ENCODE data around the gene LRBA.
"Not testable (repeated sequence)": the region's sequence is repeated elsewhere in the genome, so short reads cannot be mapped to it uniquely, and the experiment has no call there.

The LRBA gene

DNA sequence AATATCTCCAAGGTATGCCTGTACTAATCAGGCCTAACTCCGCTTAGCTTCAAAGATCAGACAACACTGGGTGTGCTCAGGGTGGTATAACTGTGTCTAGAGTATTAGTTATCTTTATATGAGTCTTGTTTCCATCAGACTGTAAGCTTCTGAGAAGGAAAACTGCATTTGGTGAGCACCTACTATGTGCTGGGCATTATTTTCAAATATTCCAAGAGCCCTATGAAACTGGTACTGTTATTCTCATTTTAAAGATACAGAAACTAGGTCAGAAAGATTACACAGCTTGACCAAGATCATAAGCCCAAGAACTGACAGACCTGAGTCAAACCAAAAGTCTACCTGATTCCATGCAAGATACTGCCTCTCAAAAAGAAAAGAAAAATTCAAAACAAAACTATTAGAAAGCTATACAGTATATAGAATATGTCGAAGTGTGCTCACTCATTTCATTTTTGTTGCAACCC is 44.4 kb downstream of the LRBA start:
- no peak for DNase-seq (ENCODE audit: low spot score)
- CTCF ChIA-PET, result interaction anchor here (0.5 to 0.7 kb wide), 3 partner anchors 26 to 549 kb away, joined by 3 to 6 read pairs (median 3); no protein-coding TSS in a partner anchor
- H3K27ac ChIP-seq, result no peak overlapping the region
- POLR2A ChIA-PET (ENCODE audit: low non-redundant PET), result no interaction called here
- TF ChIP-seq, protein P1, sequence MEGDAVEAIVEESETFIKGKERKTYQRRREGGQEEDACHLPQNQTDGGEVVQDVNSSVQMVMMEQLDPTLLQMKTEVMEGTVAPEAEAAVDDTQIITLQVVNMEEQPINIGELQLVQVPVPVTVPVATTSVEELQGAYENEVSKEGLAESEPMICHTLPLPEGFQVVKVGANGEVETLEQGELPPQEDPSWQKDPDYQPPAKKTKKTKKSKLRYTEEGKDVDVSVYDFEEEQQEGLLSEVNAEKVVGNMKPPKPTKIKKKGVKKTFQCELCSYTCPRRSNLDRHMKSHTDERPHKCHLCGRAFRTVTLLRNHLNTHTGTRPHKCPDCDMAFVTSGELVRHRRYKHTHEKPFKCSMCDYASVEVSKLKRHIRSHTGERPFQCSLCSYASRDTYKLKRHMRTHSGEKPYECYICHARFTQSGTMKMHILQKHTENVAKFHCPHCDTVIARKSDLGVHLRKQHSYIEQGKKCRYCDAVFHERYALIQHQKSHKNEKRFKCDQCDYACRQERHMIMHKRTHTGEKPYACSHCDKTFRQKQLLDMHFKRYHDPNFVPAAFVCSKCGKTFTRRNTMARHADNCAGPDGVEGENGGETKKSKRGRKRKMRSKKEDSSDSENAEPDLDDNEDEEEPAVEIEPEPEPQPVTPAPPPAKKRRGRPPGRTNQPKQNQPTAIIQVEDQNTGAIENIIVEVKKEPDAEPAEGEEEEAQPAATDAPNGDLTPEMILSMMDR (conservative IDR thresholded peaks at IDR 0.05; ENCODE audit: low read depth), result no peak

GRCh38 chr4:150964754-150965153 is 50.3 kb downstream of the LRBA start:
- H3K27ac ChIP-seq, result no peak overlapping the region
- CTCF ChIA-PET, result no interaction called here
- DNase-seq (ENCODE audit: low spot score), result no peak
- TF ChIP-seq, protein P1 (conservative IDR thresholded peaks at IDR 0.05; ENCODE audit: low read depth), result no peak
- POLR2A ChIA-PET (ENCODE audit: low non-redundant PET), result no interaction called here

- DNase-seq (ENCODE audit: low spot score); CTCF ChIA-PET; H3K27ac ChIP-seq; POLR2A ChIA-PET (ENCODE audit: low non-redundant PET): not testable (repeated sequence)
Measured at GRCh38 chr4:150963602-150964345, 51.3 kb downstream of the LRBA start.

GRCh38 chr4:150962245-150962644 is 52.8 kb downstream of the LRBA start:
- CTCF ChIA-PET, result interaction anchor here (0.6 kb wide), 1 partner anchor 127 kb away, joined by 3 read pairs; no protein-coding TSS in a partner anchor
- TF ChIP-seq, protein P1 (conservative IDR thresholded peaks at IDR 0.05; ENCODE audit: low read depth), result no peak
- DNase-seq (ENCODE audit: low spot score), result no peak
- no peak overlapping the region for H3K27ac ChIP-seq
- POLR2A ChIA-PET (ENCODE audit: low non-redundant PET), result no interaction called here

DNA sequence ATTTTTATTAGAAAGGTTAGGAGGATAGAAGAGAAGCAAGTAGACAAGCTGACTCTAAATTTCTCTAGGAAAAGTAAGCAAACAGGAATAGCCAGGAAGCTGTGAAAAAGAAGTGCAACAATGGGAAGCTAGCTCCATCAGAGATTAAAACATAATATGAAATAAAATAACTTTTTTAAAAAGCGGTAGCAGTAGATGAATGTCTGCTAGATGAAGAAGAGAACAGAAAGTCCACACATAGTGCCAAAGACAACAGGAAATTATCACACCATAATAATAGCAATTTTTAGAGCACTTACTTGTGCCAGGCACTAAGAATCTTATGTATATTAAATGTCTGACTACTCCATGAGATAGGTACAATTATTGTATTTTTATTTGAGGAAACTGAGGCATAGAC is 53.5 kb downstream of the LRBA start:
- no peak overlapping the region for H3K27ac ChIP-seq
- POLR2A ChIA-PET (ENCODE audit: low non-redundant PET), result no interaction called here
- TF ChIP-seq, protein P1 (conservative IDR thresholded peaks at IDR 0.05; ENCODE audit: low read depth), result no peak
- CTCF ChIA-PET, result no interaction called here
- no peak for DNase-seq (ENCODE audit: low spot score)

- ChIA-PET POLR2A (ENCODE audit: low non-redundant PET) (no interaction called here), CTCF (interaction anchor here (0.7 to 1.3 kb wide), 2 partner anchors 17 to 765 kb away, joined by 3 read pairs; no protein-coding TSS in a partner anchor)
- H3K27ac ChIP-seq, result no peak overlapping the region
- TF ChIP-seq, protein P1 (conservative IDR thresholded peaks at IDR 0.05; ENCODE audit: low read depth), result peak; percentile 16
- DNase-seq (ENCODE audit: low spot score), result no peak
Measured at GRCh38 chr4:150960818-150961217, 54.3 kb downstream of the LRBA start.

DNA sequence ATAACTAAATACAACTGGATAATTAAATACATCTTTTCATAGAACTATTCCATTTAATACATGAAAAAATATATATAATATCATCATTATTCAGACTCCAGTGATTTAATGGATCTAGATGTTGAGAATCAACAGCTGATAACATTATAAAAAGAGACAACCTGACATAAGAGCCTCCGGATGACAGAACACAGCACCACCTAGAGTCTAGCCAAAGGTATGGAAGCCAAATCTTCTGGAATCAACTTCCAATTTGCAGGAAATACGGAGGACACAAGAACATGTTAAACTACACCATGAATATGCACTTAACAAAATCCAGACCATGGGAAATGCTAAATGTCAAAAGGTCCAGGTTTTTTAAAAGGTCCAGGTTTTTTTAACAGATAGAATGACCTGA is 55.0 kb downstream of the LRBA start:
- CTCF ChIA-PET, result interaction anchor here (1.3 kb wide), 1 partner anchor 17 kb away, joined by 3 read pairs; no protein-coding TSS in a partner anchor
- H3K27ac ChIP-seq, result no peak overlapping the region
- POLR2A ChIA-PET (ENCODE audit: low non-redundant PET), result no interaction called here
- TF ChIP-seq, protein P1 (conservative IDR thresholded peaks at IDR 0.05; ENCODE audit: low read depth), result peak; percentile 31
- DNase-seq (ENCODE audit: low spot score), result no peak

DNA sequence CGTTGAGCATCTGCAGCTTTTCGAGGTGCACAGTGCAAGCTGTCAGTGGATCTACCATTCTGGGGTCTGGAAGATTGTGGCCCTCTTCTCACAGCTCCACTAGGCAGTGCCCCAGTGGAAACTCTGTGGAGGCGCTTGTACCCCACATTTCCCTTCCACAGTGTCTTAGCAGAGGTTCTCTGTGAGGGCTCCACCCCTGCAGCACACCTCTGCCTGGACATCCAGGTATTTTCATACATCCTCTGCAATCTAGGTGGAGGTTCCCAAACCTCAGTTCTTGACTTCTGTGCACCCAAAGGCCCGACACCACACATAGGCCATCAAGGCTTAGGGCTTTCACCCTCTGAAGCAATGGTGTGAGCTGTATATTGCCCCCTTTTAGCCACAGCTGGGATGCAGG is 57.1 kb downstream of the LRBA start:
- DNase-seq (ENCODE audit: low spot score); H3K27ac ChIP-seq; POLR2A ChIA-PET (ENCODE audit: low non-redundant PET): not testable (repeated sequence)
- CTCF ChIA-PET, result interaction anchor here (1.1 to 1.2 kb wide), 2 partner anchors 10 to 15 kb away, joined by 3 read pairs; no protein-coding TSS in a partner anchor

DNA sequence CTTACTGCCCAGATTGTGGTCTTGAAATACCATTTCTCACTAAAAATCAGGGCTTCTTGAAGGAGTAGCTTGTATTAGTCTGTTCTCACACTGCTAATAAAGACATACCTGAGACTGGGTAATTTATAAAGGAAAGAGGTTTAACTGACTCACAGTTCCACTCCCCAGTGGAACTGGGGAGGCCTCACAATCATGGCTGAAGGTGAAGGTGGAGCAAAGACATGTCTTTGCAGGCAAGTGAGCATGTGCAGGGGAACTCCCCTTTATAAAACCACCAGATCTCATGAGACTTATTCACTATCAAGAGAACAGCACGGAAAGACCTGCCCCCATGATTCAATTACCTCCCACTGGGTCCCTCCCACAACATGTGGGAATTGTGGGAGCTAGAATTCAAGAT is 58.0 kb downstream of the LRBA start:
- CTCF ChIA-PET, result interaction anchor here (0.6 to 1.2 kb wide), 2 partner anchors 14 to 1638 kb away, joined by 3 read pairs; no protein-coding TSS in a partner anchor
- POLR2A ChIA-PET (ENCODE audit: low non-redundant PET); H3K27ac ChIP-seq; DNase-seq (ENCODE audit: low spot score): not testable (repeated sequence)

GRCh38 chr4:150953916-150954315 is 61.2 kb downstream of the LRBA start:
- DNase-seq (ENCODE audit: low spot score); CTCF ChIA-PET; H3K27ac ChIP-seq; POLR2A ChIA-PET (ENCODE audit: low non-redundant PET): not testable (repeated sequence)

Measured in RWPE1 (cell line).